GM12878 (cell line): ENCODE results near the gene MRC2. TPM values are rescaled to one million over a fixed set of nuclear protein-coding genes. Genes with fewer than 3 reads are reported as not detected.

Experiments used
- ATAC-seq: fragments of 200-7000 bp; cut with Tn5 transposase; 3 replicates; pipeline ENCODE4 v1.9.1; 2020; ENCODE audit warnings: mild to moderate bottlenecking, moderate library complexity
- BruUV-seq: library from RNA; stranded (reverse); fragments of 400-500 nt; replicated peaks from 2 replicates; lab custom pipeline; 2021; lab: Mats Ljungman, UMichigan
- CTCF ChIA-PET: fragments of 300-600 bp; sonication (Branson Sonifier 250); formaldehyde crosslinking; extraction: SDS; loops from one replicate; lab custom pipeline; 2021; ENCODE audit warnings: inconsistent platforms; lab: Yijun Ruan, JAX
- POLR2A ChIA-PET: fragments of 350-600 bp; formaldehyde crosslinking; extraction: SDS; loops from one replicate; lab custom pipeline; 2021; ENCODE audit warnings: inconsistent platforms; lab: Charles Lee
- RAD21 ChIA-PET: fragments of 300-600 bp; sonication (Branson Sonifier 250); formaldehyde crosslinking; loops from one replicate; lab custom pipeline; 2023; ENCODE audit warnings: antibody characterized with exemption; ENCODE audit not compliant: unreplicated experiment; lab: Charles Lee
- SMC1A ChIA-PET: fragments of 300-600 bp; sonication (Branson Sonifier 250); formaldehyde crosslinking; loops from one replicate; lab custom pipeline; 2023; ENCODE audit not compliant: unreplicated experiment, uncharacterized antibody; lab: Charles Lee
- DNase-seq: peaks from one replicate; pipeline ENCODE4 v3.0.0-alpha.2; 2011; ENCODE audit warnings: low read depth, low spot score
- FAIRE-seq: peaks from 3 replicates; lab custom pipeline; 2011; peaks lifted over from hg19 to GRCh38; lab: Jason Lieb, UNC
- H2AFZ ChIP-seq: 2 replicates; pipeline ENCODE4 v1.6.0; 2011; ENCODE audit warnings: low read depth, low read length, control low read depth; ENCODE audit not compliant: control insufficient read depth
- H3K27ac ChIP-seq: 2 replicates; pipeline ENCODE4 v1.5.1; 2011; ENCODE audit warnings: control low read depth; ENCODE audit not compliant: control insufficient read depth, insufficient read depth
- H3K27me3 ChIP-seq, 2 experiments: replicated peaks in 1 of 2; 2 replicates each; pipeline versions ENCODE4 v1.6.0 to v1.6.1; 2011; ENCODE audit warnings: low read length in 1 of 2; ENCODE audit not compliant: control insufficient read depth in 2 of 2, insufficient read depth in 2 of 2
- H3K36me3 ChIP-seq, 2 experiments: 2 replicates each; pipeline ENCODE4 v1.5.1; 2011; ENCODE audit warnings: low read length in 1 of 2; ENCODE audit not compliant: control insufficient read depth in 2 of 2, insufficient read depth in 2 of 2
- H3K4me1 ChIP-seq: 2 replicates; pipeline ENCODE4 v1.6.1; 2011; ENCODE audit warnings: mild to moderate bottlenecking, low read length, moderate library complexity, mixed read lengths; ENCODE audit not compliant: control insufficient read depth, insufficient read depth
- H3K4me2 ChIP-seq: 2 replicates; pipeline ENCODE4 v1.6.0; 2011; ENCODE audit warnings: control low read depth; ENCODE audit not compliant: control insufficient read depth, insufficient read depth
- H3K4me3 ChIP-seq: fragments of 200-600 bp; sonication (generic); 2 replicates; pipeline ENCODE4 v1.5.1; 2016
- H3K79me2 ChIP-seq: 2 replicates; pipeline ENCODE4 v1.6.0; 2011; ENCODE audit warnings: low read length; ENCODE audit not compliant: control insufficient read depth, insufficient read depth
- H3K9ac ChIP-seq: 2 replicates; pipeline ENCODE4 v1.8.0; 2011; ENCODE audit warnings: low read length, control low read depth, mixed read lengths; ENCODE audit not compliant: control insufficient read depth, insufficient read depth
- H3K9me3 ChIP-seq: replicated peaks from 3 replicates; pipeline ENCODE4 v1.5.1; 2011; ENCODE audit warnings: mild to moderate bottlenecking, low read length; ENCODE audit not compliant: control insufficient read depth, insufficient read depth
- H4K20me1 ChIP-seq: 2 replicates; pipeline ENCODE4 v1.6.0; 2011; ENCODE audit not compliant: control insufficient read depth, insufficient read depth
- MXI1 ChIP-seq: fragments of 150-350 bp; IDR thresholded peaks from 2 replicates; pipeline ENCODE4 v1.6.1; 2011; ENCODE audit warnings: low read depth, mild to moderate bottlenecking, inconsistent platforms, low read length, improper control_type of control experiment
- SPI1 ChIP-seq: IDR thresholded peaks from 2 replicates; pipeline ENCODE4 v1.6.1; 2011; ENCODE audit warnings: low read depth, mild to moderate bottlenecking, low read length, moderate library complexity, borderline replicate concordance; ENCODE audit not compliant: insufficient read depth
- WGBS: methylation state at CpG from one replicate; pipeline ENCODE4 v1.1.6; 2016; ENCODE audit warnings: low lambda C conversion rate; ENCODE audit not compliant: insufficient replicate concordance, insufficient coverage; ENCODE audit errors: missing lambda C conversion rate; 5-methylcytosine and 5-hydroxymethylcytosine counted together
- in situ Hi-C: fragments of 300-500 bp; cut with MboI; formaldehyde crosslinking; loops from 9 replicates; pipeline ENCODE4 v1.14.3; 2018; ENCODE audit warnings: mixed read lengths
- intact Hi-C: fragments of 100-400 bp; cut with micrococcal nuclease; formaldehyde crosslinking; loops from one replicate; pipeline ENCODE4 v1.14.2; 2022; ENCODE audit not compliant: unreplicated experiment
- polyA plus RNA-seq, 11 experiments: library from polyadenylated mRNA; depleted of rRNA in 4 of 11; unstranded in 6 of 11; stranded (reverse) in 5 of 11; fragments of >200 nt; fragmentation: Nextera tagmentation in 4 of 11; fragmentation: Illumina TruSeq in 1 of 11; extraction: Ambion mirVana in 4 of 11; extraction: Trizol in 1 of 11; gene quantifications; 1 replicate in 1 of 11; 2 replicates in 10 of 11; pipeline versions ENCODE4 v1.2.1 to v1.2.3, GENCODE V29; 2011 to 2016; ENCODE audit warnings: inconsistent platforms in 2 of 11, missing spikeins in 2 of 11, low read depth in 1 of 11
- total RNA-seq, 4 experiments: library from RNA; depleted of rRNA in 3 of 4; stranded (reverse); fragments of >200 nt in 3 of 4; fragmentation: Illumina TruSeq in 1 of 4; extraction: Trizol in 1 of 4; gene quantifications; 2 replicates each; pipeline versions ENCODE4 v1.2.1 to v1.2.3, GENCODE V29; 2013 to 2021
- TF ChIP-seq, protein P1 (sequence below): fragments of 150-350 bp; IDR thresholded peaks from 2 replicates; pipeline ENCODE4 v1.6.1; 2014; ENCODE audit warnings: mild to moderate bottlenecking, low read depth, low read length

Gene MRC2
- total and polyA plus RNA-seq, 10 of the 15 experiments (the other 5 are each of a cell fraction or from before 2014, with no cell fraction given): 0.04 to 0.96 (median 0.30) TPM; not detected in 1

DNA sequence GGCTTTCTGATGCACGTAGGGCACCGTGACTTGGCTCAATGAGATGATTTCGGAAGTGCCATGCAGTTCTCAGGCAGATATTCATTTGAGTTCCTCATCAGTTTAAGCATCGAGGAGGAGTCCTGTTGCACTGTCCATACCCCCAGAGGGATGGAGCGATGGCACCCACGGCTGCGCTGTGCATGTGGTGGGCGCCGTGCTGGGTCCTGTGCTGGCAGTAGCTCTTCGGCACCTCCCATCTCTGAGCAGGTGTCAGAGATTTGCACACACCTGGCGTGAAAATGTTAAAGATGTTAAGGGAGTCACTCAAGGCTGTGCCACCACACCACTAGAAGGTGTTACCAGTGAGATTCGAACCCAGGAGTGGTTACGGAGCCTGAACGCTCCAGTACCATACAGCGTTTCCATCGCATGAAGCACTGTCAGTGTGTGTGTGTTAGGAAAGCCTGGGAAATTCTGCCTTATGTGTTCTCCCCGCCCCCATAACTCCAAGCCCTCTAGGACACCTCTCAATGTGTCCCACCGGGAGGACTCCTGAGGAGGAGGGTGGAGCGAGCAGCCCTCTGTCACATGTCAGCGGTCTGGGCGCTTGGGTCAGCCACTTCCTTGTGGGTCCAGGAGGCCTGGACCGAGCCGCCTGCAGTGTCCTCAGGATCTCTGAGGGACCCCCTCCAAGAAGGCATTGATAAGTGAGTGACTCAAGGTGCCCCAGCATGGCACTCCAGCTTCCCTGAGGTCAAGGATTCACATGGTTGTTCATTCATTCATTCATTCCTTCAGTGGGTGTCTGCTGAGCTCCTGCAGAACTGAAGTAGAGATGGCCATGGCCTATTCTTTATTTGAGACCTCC lies 3.8 kb downstream of the MRC2 start:
- H4K20me1 ChIP-seq: no peaks in the 10 kb centered on the region
- no peaks in the 10 kb centered on the region for H3K9me3 ChIP-seq
- POLR2A ChIA-PET: no interaction called here
- H3K4me1 ChIP-seq: 0 out of 2 replicates have a peak, but pooled peaks cover 3% of the 10 kb centered on the region
- intact Hi-C loops (no loop called here), in situ Hi-C loops (no loop called here)
- H3K4me2 ChIP-seq: no peak overlapping the region
- no peak overlapping the region for H3K4me3 ChIP-seq
- ATAC-seq (no peak), DNase-seq (no peak), FAIRE-seq (no peak)
- SMC1A ChIA-PET: no interaction called here
- TF ChIP-seq SPI1 (no peak), MXI1 (no peak)
- TF ChIP-seq, protein P1, sequence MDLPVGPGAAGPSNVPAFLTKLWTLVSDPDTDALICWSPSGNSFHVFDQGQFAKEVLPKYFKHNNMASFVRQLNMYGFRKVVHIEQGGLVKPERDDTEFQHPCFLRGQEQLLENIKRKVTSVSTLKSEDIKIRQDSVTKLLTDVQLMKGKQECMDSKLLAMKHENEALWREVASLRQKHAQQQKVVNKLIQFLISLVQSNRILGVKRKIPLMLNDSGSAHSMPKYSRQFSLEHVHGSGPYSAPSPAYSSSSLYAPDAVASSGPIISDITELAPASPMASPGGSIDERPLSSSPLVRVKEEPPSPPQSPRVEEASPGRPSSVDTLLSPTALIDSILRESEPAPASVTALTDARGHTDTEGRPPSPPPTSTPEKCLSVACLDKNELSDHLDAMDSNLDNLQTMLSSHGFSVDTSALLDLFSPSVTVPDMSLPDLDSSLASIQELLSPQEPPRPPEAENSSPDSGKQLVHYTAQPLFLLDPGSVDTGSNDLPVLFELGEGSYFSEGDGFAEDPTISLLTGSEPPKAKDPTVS: no peak
- CTCF ChIA-PET: interaction anchor here (0.6 kb wide), 1 partner anchor 28 kb away, joined by 3 read pairs; no protein-coding TSS in a partner anchor
- H3K79me2 ChIP-seq: no peaks in the 10 kb centered on the region
- H3K9ac ChIP-seq: no peak overlapping the region
- WGBS: 79% methylated on average over 22 of the region's 23 CpGs
- RAD21 ChIA-PET: no interaction called here
- H3K36me3 ChIP-seq: no peaks in the 10 kb centered on the region
- no peak overlapping the region for H2AFZ ChIP-seq
- BruUV-seq: no TSS peak
- no peak overlapping the region for H3K27ac ChIP-seq
- H3K27me3 ChIP-seq: peaks cover 0 to 9% of the 10 kb centered on the region in 2 experiments; a peak in 3 of 4 replicates
